Measurements from ENCODE around the gene MYORG. TPM values are rescaled to one million over a fixed set of nuclear protein-coding genes. Genes with fewer than 3 reads are reported as not detected.

MYORG gene
- total and polyA plus RNA-seq, 9 of the 15 experiments (the other 6 are each of a cell fraction or from before 2014, with no cell fraction given): 0.06 to 0.82 (median 0.18) TPM

GRCh38 chr9:34328987-34329832 lies 47.5 kb downstream of the MYORG start, which contains the start of the genes KIF24 and NUDT2 (continued):
- TF ChIP-seq CEBPZ (IDR thresholded peaks at IDR 0.05; ENCODE audit: borderline replicate concordance, low read depth, low read length): peak; percentile 64; the same call in 1 of the 2 replicates
- TF ChIP-seq EGR1 (conservative IDR thresholded peaks at IDR 0.05): peak; percentile 88
- peak; percentile 43 for TF ChIP-seq C11orf30 (IDR thresholded peaks at IDR 0.05; ENCODE audit: low read depth)
- 0 out of 4 replicates have a peak, but pooled peaks of 1 of the 2 experiments have one; percentile 19 for TF ChIP-seq FOXK2 (conservative IDR thresholded peaks at IDR 0.05 in 1 of 2, IDR thresholded peaks at IDR 0.05 in 1 of 2; ENCODE audit: low read depth in 2 of 2)
- TF ChIP-seq ZNF395 (CRISPR knock-in tag; IDR thresholded peaks at IDR 0.05): peak; percentile 83
- TF ChIP-seq MYC (IDR thresholded peaks at IDR 0.05; ENCODE audit: low read depth, low read length): peak; percentile 38; the same call in 1 of the 2 replicates
- no peak for TF ChIP-seq MYC (CRISPR knock-in tag; IDR thresholded peaks at IDR 0.05; ENCODE audit: borderline replicate concordance, low read depth)
- no peak for TF ChIP-seq CREBBP (IDR thresholded peaks at IDR 0.05; ENCODE audit: low read depth, low read length)
- TF ChIP-seq SRF (CRISPR knock-in tag; IDR thresholded peaks at IDR 0.05): peak in 1 of 2 experiments; percentile 26; a peak in 1 of 4 replicates
- peak; percentile 75 for TF ChIP-seq CREB1 (IDR thresholded peaks at IDR 0.05)
- peak; percentile 87; the same call in 1 of the 2 replicates for TF ChIP-seq CREB1 (CRISPR knock-in tag; IDR thresholded peaks at IDR 0.05)
- TF ChIP-seq U2AF1 (optimal IDR thresholded peaks at IDR 0.05; ENCODE audit: low read depth, low read length): no peak
- no peak for TF ChIP-seq THRB (CRISPR knock-in tag; conservative IDR thresholded peaks at IDR 0.05)
- TF ChIP-seq SP2 (IDR thresholded peaks at IDR 0.05; ENCODE audit: extremely low read depth, low read depth, low read length, poor library complexity, severe bottlenecking): peak; percentile 39
- TF ChIP-seq RBBP5 (IDR thresholded peaks at IDR 0.05; ENCODE audit: borderline replicate concordance, insufficient read depth, low read length, poor library complexity, severe bottlenecking): peak; percentile 56
- peak; percentile 76 for TF ChIP-seq L3MBTL2 (IDR thresholded peaks at IDR 0.05)
- TF ChIP-seq TARDBP (IDR thresholded peaks at IDR 0.05): no peak
- TF ChIP-seq ZBTB17 (CRISPR knock-in tag; IDR thresholded peaks at IDR 0.05): no peak
- peak; percentile 60; the same call in 1 of the 2 replicates for TF ChIP-seq GTF2F1 (IDR thresholded peaks at IDR 0.05; ENCODE audit: low read depth, low read length)
- peak; percentile 74; the same call in 1 of the 2 replicates for TF ChIP-seq HDAC2 (IDR thresholded peaks at IDR 0.05)
- peak; percentile 4 for TF ChIP-seq MEIS2 (IDR thresholded peaks at IDR 0.05; ENCODE audit: partially characterized antibody)
- no peak for TF ChIP-seq ZNF764 (CRISPR knock-in tag; IDR thresholded peaks at IDR 0.05; ENCODE audit: low read depth)

Data from K562 (cell line).